Measurements from ENCODE around the gene B3GNT3. TPM values are rescaled to one million over a fixed set of nuclear protein-coding genes. Genes with fewer than 3 reads are reported as not detected.
"Not testable (repeated sequence)": the region's sequence is repeated elsewhere in the genome, so short reads cannot be mapped to it uniquely, and the experiment has no call there.

B3GNT3 gene
- total RNA-seq, 1 donor from 2014 or later: not detected

DNA sequence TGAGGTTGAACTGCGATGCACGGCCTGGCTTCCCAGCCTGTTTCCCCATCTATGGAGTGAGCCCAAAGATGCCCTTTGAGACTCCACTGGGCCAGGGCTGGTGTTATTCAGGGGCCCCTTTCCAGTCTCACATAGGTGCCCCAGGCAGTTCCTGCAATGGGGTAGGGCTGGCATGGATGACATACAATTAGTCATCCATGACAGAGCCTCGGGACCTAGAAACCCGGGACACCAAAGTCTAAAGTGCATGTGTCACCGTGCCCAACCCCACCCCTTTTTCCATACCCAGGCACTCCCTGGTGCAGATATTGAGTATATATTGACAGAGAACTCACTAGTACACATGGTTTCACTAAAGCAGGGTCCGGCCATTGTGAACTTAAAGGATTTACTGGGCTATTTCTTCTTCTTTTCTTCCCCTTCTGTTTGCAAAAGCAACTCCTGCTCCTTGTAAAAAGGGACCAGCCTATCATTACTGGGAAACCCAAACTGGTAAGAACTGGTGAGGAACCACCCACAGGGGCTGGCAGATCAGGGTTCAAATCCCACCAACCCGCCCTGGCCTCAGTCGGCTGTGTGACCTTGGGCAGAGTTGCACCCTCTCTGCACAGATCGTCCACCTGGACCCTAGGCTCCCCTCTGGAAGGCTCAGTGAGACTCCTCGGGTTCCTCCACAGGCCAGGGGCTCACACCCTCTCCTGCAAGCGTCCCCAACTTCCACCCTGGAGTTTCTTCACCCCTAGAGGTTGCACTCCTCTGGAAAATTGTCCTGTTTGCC, 2.7 kb downstream of the B3GNT3 start:
- DNase-seq: no peak

DNA sequence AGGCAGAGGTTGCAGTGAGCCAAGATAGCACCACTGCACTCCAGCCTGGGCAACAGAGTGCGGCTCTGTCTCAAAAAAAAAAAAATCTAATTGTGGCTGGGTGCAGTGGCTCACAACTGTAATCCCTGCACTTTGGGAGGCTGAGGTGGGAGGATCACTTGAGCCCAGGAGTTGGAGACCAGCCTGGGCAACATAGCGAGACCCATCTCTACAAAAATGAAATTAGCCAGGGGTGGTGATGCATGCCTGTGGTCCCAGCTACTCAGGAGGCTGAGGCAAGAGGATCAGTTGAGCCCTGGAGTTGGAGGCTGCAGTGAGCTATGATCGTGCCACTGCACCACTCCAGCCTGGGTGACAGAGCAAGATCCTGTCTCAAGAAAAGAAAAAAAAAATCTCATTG, 3.7 kb downstream of the B3GNT3 start:
- not testable (repeated sequence) for DNase-seq

- DNase-seq: no peak
These were observed 7.4 kb downstream of the B3GNT3 start for GRCh38 chr19:17802137-17802858.

GRCh38 chr19:17803264-17803896, 8.4 kb downstream of the B3GNT3 start:
- DNase-seq: no peak

DNA sequence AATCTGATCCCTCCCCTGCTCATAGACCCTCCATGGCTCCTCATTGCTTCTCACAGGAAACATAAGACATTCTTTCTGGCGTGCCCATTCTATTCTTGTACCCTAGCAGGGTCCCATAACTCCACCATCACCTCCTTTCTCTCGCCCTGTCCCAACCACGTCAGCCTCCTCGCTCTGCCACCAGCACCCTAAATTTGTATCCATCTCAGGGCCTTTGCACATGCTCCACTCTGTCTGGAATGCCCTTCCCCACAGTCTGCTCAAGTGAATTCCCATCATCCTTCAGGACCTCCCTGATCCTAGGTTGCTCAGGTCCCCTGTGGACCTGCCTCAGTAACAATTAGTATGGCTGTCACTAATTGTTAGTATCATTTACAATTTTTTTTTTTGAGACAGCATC, 10.5 kb downstream of the B3GNT3 start:
- no peak for DNase-seq

DNA sequence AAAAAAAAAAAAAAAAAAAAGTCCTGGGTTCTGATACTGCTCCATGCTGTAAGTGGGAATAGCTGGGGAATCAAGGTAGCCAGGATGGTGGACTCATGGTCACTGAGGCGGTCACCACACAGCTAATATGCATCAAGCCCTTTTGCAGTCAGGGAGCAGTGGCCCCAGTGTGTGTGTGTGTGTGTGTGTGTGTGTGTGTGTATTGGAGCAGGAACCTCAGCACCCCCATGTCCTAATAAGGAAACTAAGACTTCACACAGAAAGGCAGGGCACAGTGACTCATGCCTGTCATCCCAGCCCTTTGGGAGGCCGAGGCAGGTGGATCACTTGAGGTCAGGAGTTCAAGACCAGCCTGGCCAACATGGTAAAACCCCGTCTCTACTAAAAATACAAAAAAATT, 12.0 kb downstream of the B3GNT3 start:
- no peak for DNase-seq

GRCh38 chr19:17807731-17808316, 12.9 kb downstream of the B3GNT3 start:
- no peak for DNase-seq

- DNase-seq: no peak
These were observed 16.2 kb downstream of the B3GNT3 start for GRCh38 chr19:17811103-17811502.

GRCh38 chr19:17811681-17812080, 16.7 kb downstream of the B3GNT3 start:
- DNase-seq: no peak

DNA sequence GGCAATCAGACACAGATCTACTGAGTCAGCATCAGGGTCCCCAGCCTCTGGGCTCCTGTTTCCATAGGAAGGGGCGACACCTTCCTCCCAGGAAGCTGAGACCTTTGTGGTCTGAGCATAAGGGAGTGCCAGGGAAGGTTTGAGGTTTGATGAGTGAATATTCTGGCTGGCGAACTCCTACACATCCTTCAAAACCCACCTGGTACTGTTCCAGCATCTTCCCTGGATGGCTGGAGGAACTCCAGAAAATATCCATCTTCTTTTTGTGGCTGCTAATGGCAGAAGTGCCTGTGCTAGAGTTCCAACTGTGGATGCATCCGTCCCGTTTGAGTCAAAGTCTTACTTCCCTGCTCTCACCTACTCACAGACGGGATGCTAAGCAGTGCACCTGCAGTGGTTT, 17.2 kb downstream of the B3GNT3 start:
- no peak for DNase-seq

DNA sequence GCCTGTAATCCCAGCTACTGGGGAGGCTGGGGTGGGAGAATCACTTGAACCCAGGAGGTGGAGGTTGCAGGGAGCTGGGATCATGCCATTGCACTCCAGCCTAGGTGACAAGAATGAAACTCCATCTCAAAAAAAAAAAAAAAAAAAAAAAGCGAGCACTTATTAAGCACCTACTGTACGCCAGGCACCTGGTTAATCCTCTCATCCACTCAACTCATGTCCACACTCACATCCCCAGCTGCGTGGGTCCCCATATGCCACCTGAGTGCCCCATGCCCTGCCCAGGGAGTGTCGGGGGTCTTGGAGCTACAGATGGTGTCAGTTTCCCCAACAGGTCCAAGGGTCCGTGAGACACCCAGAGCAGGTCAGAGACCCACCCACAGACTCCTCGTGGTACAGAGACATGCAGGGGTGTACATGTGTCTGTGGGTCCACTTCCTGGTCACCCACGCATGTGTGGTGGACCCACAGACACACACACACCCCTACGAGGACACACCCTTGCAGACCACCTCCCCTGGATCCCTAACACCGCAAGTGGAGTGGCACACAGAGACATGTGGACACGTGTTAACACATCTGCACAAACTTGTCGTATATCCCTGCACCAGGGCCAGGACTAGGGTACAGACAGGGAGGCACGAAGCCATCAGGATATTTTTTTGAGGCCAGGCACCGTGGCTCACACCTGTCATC, 22.9 kb downstream of the B3GNT3 start:
- no peak for DNase-seq

GRCh38 chr19:17821190-17821589, 26.3 kb downstream of the B3GNT3 start, which contains the start of gene INSL3:
INSL3 (minus strand) TSS chr19:17821519; CDS start chr19:17821506, 13 bp downstream.
- no peak for DNase-seq

GRCh38 chr19:17824339-17824738, 29.4 kb downstream of the B3GNT3 start:
- DNase-seq: no peak

- DNase-seq: no peak
These were observed 31.6 kb downstream of the B3GNT3 start for GRCh38 chr19:17826508-17827056.

DNA sequence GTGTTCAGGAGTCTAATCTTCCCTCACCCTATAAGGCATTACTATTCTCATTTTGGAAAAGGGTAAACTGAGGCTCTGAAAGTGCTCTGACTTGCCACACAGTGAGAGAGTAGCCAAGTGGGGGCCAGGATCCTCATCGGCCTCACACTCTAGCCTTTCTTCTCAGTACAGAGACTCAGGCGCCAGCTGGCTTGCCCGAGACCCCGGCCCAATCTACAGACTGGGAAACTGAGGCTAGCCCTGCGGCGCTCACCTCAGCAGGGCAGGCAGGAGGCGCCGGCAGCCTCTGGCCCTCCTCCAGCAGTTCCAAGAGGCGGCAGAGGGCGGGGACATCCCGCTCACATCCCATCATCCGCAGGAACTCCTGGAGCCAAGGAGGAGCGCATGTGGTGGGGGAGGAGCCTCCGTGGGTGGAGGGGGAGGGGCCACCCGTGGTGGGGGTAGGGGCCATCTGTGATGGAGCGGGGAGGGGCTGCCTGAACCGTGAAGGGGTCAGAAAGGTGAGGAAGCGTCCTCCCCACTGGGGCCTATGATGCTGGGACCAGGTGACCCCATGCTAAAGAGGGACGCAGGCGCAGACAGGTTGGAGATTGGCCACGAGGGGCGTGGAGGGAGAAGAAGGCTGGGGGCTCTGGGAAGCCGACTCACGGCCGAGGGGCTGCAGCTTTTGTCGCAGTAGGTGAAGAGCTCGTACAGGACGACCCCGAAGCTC, 35.1 kb downstream of the B3GNT3 start:
- peak; percentile 32 for DNase-seq

GRCh38 chr19:17830567-17831418, 35.9 kb downstream of the B3GNT3 start:
- DNase-seq: peak; percentile 93

- no peak for DNase-seq
These were observed 36.5 kb downstream of the B3GNT3 start for GRCh38 chr19:17831419-17831888.

DNA sequence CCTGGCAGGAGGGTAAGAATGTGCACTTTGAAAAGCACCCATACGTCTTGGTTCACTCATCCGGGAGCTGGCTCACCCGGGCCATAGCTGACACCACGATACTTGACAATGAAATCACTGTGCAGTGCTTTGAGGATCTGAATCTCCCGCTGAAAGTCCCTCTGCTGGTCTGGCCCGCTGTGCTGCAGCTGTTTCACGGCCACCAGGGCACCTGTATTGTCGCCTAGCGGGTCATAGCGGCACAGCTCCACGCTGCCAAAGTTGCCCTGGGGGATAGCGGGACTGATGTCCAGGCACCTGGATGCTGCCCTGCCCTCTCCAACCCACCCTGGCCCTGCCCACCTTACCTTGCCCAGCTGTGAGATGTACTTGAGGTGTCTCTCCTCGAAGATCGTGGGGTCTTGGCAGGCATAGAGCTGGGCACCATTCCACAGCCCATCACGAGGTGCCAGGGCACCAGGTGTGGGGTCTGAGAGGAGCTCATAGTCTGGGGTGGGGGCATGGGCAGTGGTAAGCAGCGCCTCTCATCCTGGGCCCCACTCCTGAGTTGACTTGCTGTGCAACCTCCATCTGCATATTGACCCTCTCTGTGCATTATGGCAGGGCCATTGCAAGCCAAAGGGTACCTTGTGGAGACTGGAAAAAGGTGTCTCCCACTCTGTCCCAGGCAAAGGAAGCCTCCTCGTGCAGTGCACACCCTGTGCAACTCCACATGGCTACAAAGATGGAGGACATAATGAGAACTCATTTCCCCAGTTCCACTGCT, 37.7 kb downstream of the B3GNT3 start:
- no peak for DNase-seq

Measured in occipital lobe (tissue), 2 donors.